Uterus (tissue), 2 donors: ENCODE data around the gene KCMF1.

Experiments
- CTCF ChIP-seq, 4 experiments: fragments of 200-600 bp in 2 of 4; fragments of 450-650 bp in 2 of 4; sonication (generic) in 2 of 4; IDR thresholded peaks; one replicate each; pipeline ENCODE4 v1.5.1; 2016 to 2019; ENCODE audit warnings: antibody characterized with exemption in 4 of 4, mild to moderate bottlenecking in 2 of 4, moderate library complexity in 1 of 4
- POLR2A ChIP-seq, 2 donors: fragments of 450-650 bp; IDR thresholded peaks; one replicate each; pipeline ENCODE4 v1.6.1; 2016; ENCODE audit warnings: antibody characterized with exemption in 2 of 2, mild to moderate bottlenecking in 1 of 2, moderate library complexity in 1 of 2

GRCh38 chr2:85053802-85054201 lies 82.8 kb downstream of the KCMF1 start:
- no peak for TF ChIP-seq CTCF (IDR thresholded peaks at IDR 0.05)
- no peak for TF ChIP-seq POLR2A (IDR thresholded peaks at IDR 0.05)
